Nephron (organoid): ENCODE results near the gene HHATL.

Experiments
- H3K27ac Mint-ChIP-seq, 3 experiments: 2 replicates each; pipeline ENCODE4 v1.8.0; 2020; ENCODE audit warnings: mixed read lengths in 3 of 3, mild to moderate bottlenecking in 2 of 3, moderate library complexity in 1 of 3
- H3K27me3 Mint-ChIP-seq: 2 replicates; pipeline ENCODE4 v1.8.0; 2021; ENCODE audit warnings: low read depth, mild to moderate bottlenecking, moderate library complexity, mixed read lengths
- H3K36me3 Mint-ChIP-seq: 2 replicates; pipeline ENCODE4 v1.8.0; 2020; ENCODE audit warnings: low read depth, mixed read lengths
- H3K4me1 Mint-ChIP-seq: 2 replicates; pipeline ENCODE4 v1.8.0; 2020; ENCODE audit warnings: mixed read lengths
- H3K4me3 Mint-ChIP-seq, 3 experiments: 2 replicates each; pipeline ENCODE4 v1.8.0; 2020; ENCODE audit warnings: mild to moderate bottlenecking in 3 of 3, mixed read lengths in 3 of 3, moderate library complexity in 2 of 3
- H3K9me3 Mint-ChIP-seq: 2 replicates; pipeline ENCODE4 v1.8.0; 2020; ENCODE audit warnings: mixed read lengths
- CTCF ChIP-seq, 3 experiments: fragments of 200-600 bp; sonication (generic); IDR thresholded peaks; one replicate each; pipeline ENCODE4 v1.5.0; 2021; ENCODE audit warnings: antibody characterized with exemption in 3 of 3; ENCODE audit not compliant: unreplicated experiment in 3 of 3

Gene HHATL

GRCh38 chr3:42747581-42747980 is 45.0 kb upstream of the HHATL start:
- Mint-ChIP-seq H3K36me3 (no peaks in the 10 kb centered on the region), H3K9me3 (no peaks in the 10 kb centered on the region)

GRCh38 chr3:42746455-42747450 is 44.2 kb upstream of the HHATL start:
- H3K4me1 Mint-ChIP-seq: peaks cover 18% of the 10 kb centered on the region
- no peaks in the 10 kb centered on the region for H3K36me3 Mint-ChIP-seq
- H3K27ac Mint-ChIP-seq: peak overlapping the region in 1 of 3 experiments; percentile 59
- H3K27me3 Mint-ChIP-seq: no peaks in the 10 kb centered on the region
- no peak for TF ChIP-seq CTCF (IDR thresholded peaks at IDR 0.05; ENCODE audit: unreplicated experiment in 3 of 3)
- H3K9me3 Mint-ChIP-seq: no peaks in the 10 kb centered on the region
- no peak overlapping the region for H3K4me3 Mint-ChIP-seq

More at GRCh38 chr3:42747581-42747980, 45.0 kb upstream of the HHATL start:
- Mint-ChIP-seq H3K27ac (no peak overlapping the region), H3K4me1 (peaks cover 18% of the 10 kb centered on the region), H3K4me3 (no peak overlapping the region), H3K27me3 (no peaks in the 10 kb centered on the region)
- no peak for TF ChIP-seq CTCF (IDR thresholded peaks at IDR 0.05; ENCODE audit: unreplicated experiment in 3 of 3)

- no peaks in the 10 kb centered on the region for H3K36me3 Mint-ChIP-seq
- no peaks in the 10 kb centered on the region for H3K9me3 Mint-ChIP-seq
- peaks cover 18% of the 10 kb centered on the region for H3K4me1 Mint-ChIP-seq
- H3K27ac Mint-ChIP-seq: peak overlapping the region in 1 of 3 experiments; percentile 59
- TF ChIP-seq CTCF (IDR thresholded peaks at IDR 0.05; ENCODE audit: unreplicated experiment in 3 of 3): no peak
- H3K4me3 Mint-ChIP-seq: no peak overlapping the region
- H3K27me3 Mint-ChIP-seq: no peaks in the 10 kb centered on the region
Measured at GRCh38 chr3:42745776-42746454, 43.3 kb upstream of the HHATL start.

- H3K4me1 Mint-ChIP-seq: peaks cover 18% of the 10 kb centered on the region
- no peak overlapping the region for H3K27ac Mint-ChIP-seq
- TF ChIP-seq CTCF (IDR thresholded peaks at IDR 0.05; ENCODE audit: unreplicated experiment in 3 of 3): no peak
- H3K36me3 Mint-ChIP-seq: no peaks in the 10 kb centered on the region
- H3K9me3 Mint-ChIP-seq: no peaks in the 10 kb centered on the region
- no peak overlapping the region for H3K4me3 Mint-ChIP-seq
- H3K27me3 Mint-ChIP-seq: peaks cover 3% of the 10 kb centered on the region
Measured at GRCh38 chr3:42745291-42745745, 42.7 kb upstream of the HHATL start.

- no peak overlapping the region for H3K27ac Mint-ChIP-seq
- TF ChIP-seq CTCF (IDR thresholded peaks at IDR 0.05; ENCODE audit: unreplicated experiment in 3 of 3): no peak
- peaks cover 22% of the 10 kb centered on the region for H3K4me1 Mint-ChIP-seq
- H3K36me3 Mint-ChIP-seq: no peaks in the 10 kb centered on the region
- peaks cover 2% of the 10 kb centered on the region for H3K9me3 Mint-ChIP-seq
- H3K4me3 Mint-ChIP-seq: no peak overlapping the region
- peaks cover 3% of the 10 kb centered on the region for H3K27me3 Mint-ChIP-seq
Measured at GRCh38 chr3:42743204-42743995, 40.8 kb upstream of the HHATL start.
